Mucosa of descending colon (tissue), 3 donors: ENCODE data around the gene PTPRF. TPM values are rescaled to one million over a fixed set of nuclear protein-coding genes. Genes with fewer than 3 reads are reported as not detected.
A peak's percentile ranks its signal among the peaks of the same experiment; 100 is the strongest.

Experiments
- ATAC-seq: fragments of 200-7000 bp; cut with Tn5 transposase; one replicate; pipeline ENCODE4 v1.9.1; 2020; ENCODE audit warnings: mild to moderate bottlenecking, moderate library complexity
- DNase-seq, 3 donors: peaks; one replicate each; pipeline ENCODE4 v3.0.0-alpha.2; 2020
- H3K36me3 ChIP-seq: fragments of 200-600 bp; one replicate; pipeline ENCODE4 v1.8.0; 2021; ENCODE audit warnings: low read depth, mild to moderate bottlenecking
- H3K4me1 ChIP-seq: fragments of 200-600 bp; one replicate; pipeline ENCODE4 v1.8.0; 2021; ENCODE audit warnings: low read depth, mild to moderate bottlenecking
- H3K4me3 ChIP-seq: fragments of 200-600 bp; one replicate; pipeline ENCODE4 v1.8.0; 2021; ENCODE audit warnings: mild to moderate bottlenecking
- H3K9me3 ChIP-seq: fragments of 200-600 bp; one replicate; pipeline ENCODE4 v1.8.0; 2021; ENCODE audit warnings: mild to moderate bottlenecking
- CTCF ChIP-seq: fragments of 200-600 bp; IDR thresholded peaks from one replicate; pipeline ENCODE4 v1.8.0; 2022; ENCODE audit warnings: antibody characterized with exemption, mild to moderate bottlenecking
- intact Hi-C, 2 donors: fragments of 100-400 bp; cut with DNase I in 1 of 2; cut with micrococcal nuclease in 1 of 2; formaldehyde crosslinking; loops; one replicate each; pipeline versions ENCODE4 v1.11.0 to v1.11.1; 2022; cut with DNase I, micrococcal nuclease
- total RNA-seq, 3 donors: library from RNA; stranded (reverse); fragmentation: NEBNext Ultra II Directional in 2 of 3; extraction: Animal tissue kit (Norgen Biotek cat#: 25700) in 2 of 3; gene quantifications; one replicate each; pipeline versions ENCODE4 v1.2.1 to v1.2.4, GENCODE V29; 2021 to 2023
- donor health status: DM: no; HTN: no; CAD: no; lungs with moderate emphysema.
- donor health status: DM: no; HTN: no; CAD: no.
- donor health status: DM: no; HTN: yes; CAD: no.

The PTPRF gene
- total RNA-seq, 3 donors from 2014 or later, result 355 to 752 (median 384) TPM

- Histone ChIP-seq H3K36me3 (no peaks in the 10 kb centered on the region), H3K9me3 (no peaks in the 10 kb centered on the region), H3K4me3 (no peak overlapping the region), H3K4me1 (peaks cover 50% of the 10 kb centered on the region)
- intact Hi-C loops, result no loop called here
- no peak for DNase-seq
- ATAC-seq, result no peak
- no peak for TF ChIP-seq CTCF
Measured at GRCh38 chr1:43538969-43539368, 8.3 kb downstream of the PTPRF start.

GRCh38 chr1:43539726-43540434 is 9.2 kb downstream of the PTPRF start:
- TF ChIP-seq CTCF, result no peak
- no peaks in the 10 kb centered on the region for H3K9me3 ChIP-seq
- intact Hi-C loops, result no loop called here
- H3K4me3 ChIP-seq, result no peak overlapping the region
- ATAC-seq (no peak), DNase-seq (peak in 2 of 3 donors; percentile 14 to 19)
- H3K36me3 ChIP-seq, result no peaks in the 10 kb centered on the region
- peaks cover 58% of the 10 kb centered on the region for H3K4me1 ChIP-seq

GRCh38 chr1:43540653-43541071 is 10.0 kb downstream of the PTPRF start:
- no peaks in the 10 kb centered on the region for H3K9me3 ChIP-seq
- no peak overlapping the region for H3K4me3 ChIP-seq
- peaks cover 62% of the 10 kb centered on the region for H3K4me1 ChIP-seq
- no peaks in the 10 kb centered on the region for H3K36me3 ChIP-seq
- intact Hi-C loops, result no loop called here
- TF ChIP-seq CTCF, result no peak
- ATAC-seq (no peak), DNase-seq (peak in 2 of 3 donors; percentile 52 to 53)

- no peak for TF ChIP-seq CTCF
- H3K36me3 ChIP-seq, result no peaks in the 10 kb centered on the region
- DNase-seq (peak in 2 of 3 donors; percentile 17 to 26), ATAC-seq (no peak)
- no peaks in the 10 kb centered on the region for H3K9me3 ChIP-seq
- H3K4me3 ChIP-seq, result no peak overlapping the region
- intact Hi-C loops, result no loop called here
- peaks cover 61% of the 10 kb centered on the region for H3K4me1 ChIP-seq
Measured at GRCh38 chr1:43541141-43541540, 10.5 kb downstream of the PTPRF start.

- ATAC-seq (peak; percentile 71), DNase-seq (peak; percentile 85 to 90 (median 90))
- Histone ChIP-seq H3K36me3 (no peaks in the 10 kb centered on the region), H3K4me3 (no peak overlapping the region), H3K4me1 (peaks cover 61% of the 10 kb centered on the region), H3K9me3 (no peaks in the 10 kb centered on the region)
- no peak for TF ChIP-seq CTCF
- intact Hi-C loops, result no loop called here
Measured at GRCh38 chr1:43541721-43542401, 11.2 kb downstream of the PTPRF start.
